NT2/D1 (cell line): ENCODE data around the gene HPD.
"Not testable (repeated sequence)": the region's sequence is repeated elsewhere in the genome, so short reads cannot be mapped to it uniquely, and the experiment has no call there.

Experiments
- DNase-seq: peaks from one replicate; pipeline ENCODE4 v3.0.0-alpha.2; 2011; ENCODE audit warnings: low read depth, low spot score
- H3K27me3 ChIP-seq: 2 replicates; pipeline ENCODE4 v1.6.0; 2011; ENCODE audit warnings: mild to moderate bottlenecking; ENCODE audit not compliant: insufficient read length, insufficient read depth
- H3K36me3 ChIP-seq: 2 replicates; pipeline ENCODE4 v1.6.1; 2011; ENCODE audit warnings: mild to moderate bottlenecking, low read length, mixed read lengths; ENCODE audit not compliant: insufficient read depth, insufficient read length
- H3K4me1 ChIP-seq: 2 replicates; pipeline ENCODE4 v1.5.1; 2011; ENCODE audit not compliant: insufficient read depth, insufficient read length
- H3K4me3 ChIP-seq: 2 replicates; pipeline ENCODE4 v1.5.1; 2011; ENCODE audit warnings: low read depth; ENCODE audit not compliant: insufficient read length
- H3K9ac ChIP-seq: 2 replicates; pipeline ENCODE4 v1.6.0; 2011; ENCODE audit warnings: low read depth; ENCODE audit not compliant: insufficient read length
- H3K9me3 ChIP-seq: 2 replicates; pipeline ENCODE4 v1.5.1; 2011; ENCODE audit warnings: mild to moderate bottlenecking, low read length; ENCODE audit not compliant: insufficient read depth
- SUZ12 ChIP-seq: IDR thresholded peaks from 2 replicates; pipeline ENCODE4 v1.6.1; 2011; ENCODE audit not compliant: insufficient read length, insufficient read depth; ENCODE audit errors: extremely low read depth
- YY1 ChIP-seq: IDR thresholded peaks from 2 replicates; pipeline ENCODE4 v1.6.1; 2011; ENCODE audit not compliant: insufficient read length, insufficient read depth
- ZNF274 ChIP-seq: IDR thresholded peaks from 2 replicates; pipeline ENCODE4 v1.6.1; 2011; ENCODE audit warnings: mild to moderate bottlenecking, low read depth, low read length

HPD gene

DNA sequence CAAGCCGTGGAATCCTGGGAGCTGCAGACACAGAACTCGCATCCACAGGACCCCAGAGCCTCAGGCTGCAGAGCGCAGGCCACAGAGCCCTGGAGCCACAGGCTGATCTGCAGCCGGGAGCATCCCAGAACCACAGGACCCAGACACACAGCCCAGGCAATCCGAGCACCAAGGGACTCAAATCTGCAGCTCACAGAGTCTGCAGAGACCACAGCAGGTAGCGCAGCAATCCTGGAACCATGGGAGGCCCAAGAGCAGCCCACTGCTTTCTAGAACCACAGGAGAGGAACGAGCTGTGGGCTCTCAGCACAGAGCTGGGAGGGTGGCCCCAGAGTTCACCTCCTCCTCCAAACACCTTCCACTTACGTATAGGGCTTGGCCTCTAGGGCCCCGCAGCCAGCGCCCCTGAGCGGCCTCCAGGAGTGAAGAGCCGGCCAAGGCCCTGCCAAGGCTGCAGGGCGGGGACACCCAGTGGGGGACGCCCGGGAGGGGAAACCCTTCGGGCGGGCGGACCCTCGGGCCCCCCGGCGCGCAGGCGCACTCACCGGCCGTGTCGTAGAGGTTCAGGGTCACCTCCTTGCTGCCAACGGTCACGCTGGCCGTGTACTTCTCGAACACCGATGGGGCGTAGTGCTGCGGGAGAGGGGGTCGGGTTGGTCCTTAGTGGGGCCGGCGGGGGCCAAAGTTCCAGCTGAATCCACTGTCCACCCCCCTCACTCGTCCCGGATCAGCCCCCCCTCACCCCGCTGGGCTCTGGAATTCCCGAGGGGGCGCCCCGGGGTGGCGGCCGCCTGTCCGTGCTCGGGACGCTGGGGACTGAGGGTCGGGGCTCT is 65.8 kb downstream of the HPD start:
- H3K4me1 ChIP-seq, result peaks cover 42% of the 10 kb centered on the region
- no peaks in the 10 kb centered on the region for H3K27me3 ChIP-seq
- DNase-seq, result no peak
- TF ChIP-seq SUZ12, result no peak
- no peak for TF ChIP-seq YY1
- no peak for TF ChIP-seq ZNF274
- H3K9me3 ChIP-seq, result no peaks in the 10 kb centered on the region
- peak overlapping the region; percentile 93 for H3K9ac ChIP-seq
- peak overlapping the region; percentile 75 for H3K4me3 ChIP-seq
- peaks cover 41% of the 10 kb centered on the region for H3K36me3 ChIP-seq

DNA sequence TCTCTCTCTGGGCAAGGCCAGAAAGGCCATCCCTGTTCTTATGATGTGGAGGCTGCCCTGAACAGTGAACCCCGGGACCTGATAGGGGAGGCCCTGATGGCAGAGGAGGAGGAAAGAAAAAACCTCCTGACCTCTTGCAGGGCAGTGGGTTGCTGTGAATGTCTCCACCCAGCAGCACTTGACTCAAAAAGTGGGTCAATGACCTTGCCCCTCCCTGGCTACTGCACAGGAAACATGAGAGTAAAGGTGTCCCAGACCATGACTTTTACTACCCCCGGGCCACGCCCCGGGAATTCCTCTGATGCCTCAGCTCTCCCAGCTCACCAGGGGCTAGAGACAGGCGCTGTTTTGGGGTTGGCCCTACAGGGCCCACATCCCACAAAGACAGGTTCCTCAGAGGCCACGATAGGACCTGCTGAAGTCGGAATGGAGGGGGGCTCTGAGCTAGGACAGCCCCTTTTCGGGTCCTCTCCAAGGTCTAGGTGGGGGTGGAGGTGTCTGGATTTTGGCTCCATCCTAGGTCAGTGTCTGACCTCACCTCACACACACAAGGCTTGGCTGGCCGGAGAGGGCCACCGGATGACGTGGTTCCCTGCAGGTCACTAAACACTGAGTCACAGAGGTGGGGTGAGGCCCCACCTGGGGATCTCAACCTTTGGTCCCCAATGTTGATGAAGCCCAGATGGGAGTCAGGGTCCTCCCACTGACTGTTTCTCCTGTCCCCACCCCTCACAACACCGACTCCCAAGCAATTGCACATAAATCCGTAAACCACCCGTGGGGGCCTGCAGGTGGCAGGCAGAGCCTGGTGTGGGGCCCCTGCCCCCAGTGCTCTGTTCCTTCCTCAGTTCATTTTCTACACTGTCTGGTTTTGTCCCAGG is 66.7 kb downstream of the HPD start:
- H3K4me3 ChIP-seq, result peak overlapping the region; percentile 13
- no peak for DNase-seq
- no peaks in the 10 kb centered on the region for H3K27me3 ChIP-seq
- H3K9me3 ChIP-seq, result no peaks in the 10 kb centered on the region
- H3K4me1 ChIP-seq, result peaks cover 36% of the 10 kb centered on the region
- TF ChIP-seq SUZ12, result no peak
- peak overlapping the region; percentile 93 for H3K9ac ChIP-seq
- peaks cover 35% of the 10 kb centered on the region for H3K36me3 ChIP-seq

DNA sequence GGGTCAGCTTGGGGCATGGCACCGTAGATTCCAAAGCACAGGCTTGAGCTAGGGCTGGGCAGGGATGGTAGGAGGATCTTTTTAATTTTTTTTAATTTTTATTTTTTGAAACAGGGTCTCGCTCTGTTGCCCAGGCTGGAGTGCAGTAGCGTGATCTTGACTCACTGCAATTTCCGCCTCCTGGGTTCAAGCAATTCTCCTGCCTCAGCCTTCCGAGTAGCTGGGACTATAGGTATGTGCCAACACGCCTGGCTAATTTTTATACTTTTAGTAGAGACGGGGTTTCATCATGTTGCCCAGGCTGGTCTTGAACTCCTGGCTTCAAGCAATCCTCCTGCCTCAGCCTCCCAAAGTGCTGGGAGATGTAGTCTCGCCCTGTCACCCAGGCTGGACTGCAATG is 67.9 kb downstream of the HPD start:
- DNase-seq, H3K27me3 ChIP-seq, H3K4me3 ChIP-seq, H3K9ac ChIP-seq, H3K9me3 ChIP-seq: not testable (repeated sequence)
- Histone ChIP-seq H3K4me1 (peaks cover 36% of the 10 kb centered on the region), H3K36me3 (peaks cover 26% of the 10 kb centered on the region)

DNA sequence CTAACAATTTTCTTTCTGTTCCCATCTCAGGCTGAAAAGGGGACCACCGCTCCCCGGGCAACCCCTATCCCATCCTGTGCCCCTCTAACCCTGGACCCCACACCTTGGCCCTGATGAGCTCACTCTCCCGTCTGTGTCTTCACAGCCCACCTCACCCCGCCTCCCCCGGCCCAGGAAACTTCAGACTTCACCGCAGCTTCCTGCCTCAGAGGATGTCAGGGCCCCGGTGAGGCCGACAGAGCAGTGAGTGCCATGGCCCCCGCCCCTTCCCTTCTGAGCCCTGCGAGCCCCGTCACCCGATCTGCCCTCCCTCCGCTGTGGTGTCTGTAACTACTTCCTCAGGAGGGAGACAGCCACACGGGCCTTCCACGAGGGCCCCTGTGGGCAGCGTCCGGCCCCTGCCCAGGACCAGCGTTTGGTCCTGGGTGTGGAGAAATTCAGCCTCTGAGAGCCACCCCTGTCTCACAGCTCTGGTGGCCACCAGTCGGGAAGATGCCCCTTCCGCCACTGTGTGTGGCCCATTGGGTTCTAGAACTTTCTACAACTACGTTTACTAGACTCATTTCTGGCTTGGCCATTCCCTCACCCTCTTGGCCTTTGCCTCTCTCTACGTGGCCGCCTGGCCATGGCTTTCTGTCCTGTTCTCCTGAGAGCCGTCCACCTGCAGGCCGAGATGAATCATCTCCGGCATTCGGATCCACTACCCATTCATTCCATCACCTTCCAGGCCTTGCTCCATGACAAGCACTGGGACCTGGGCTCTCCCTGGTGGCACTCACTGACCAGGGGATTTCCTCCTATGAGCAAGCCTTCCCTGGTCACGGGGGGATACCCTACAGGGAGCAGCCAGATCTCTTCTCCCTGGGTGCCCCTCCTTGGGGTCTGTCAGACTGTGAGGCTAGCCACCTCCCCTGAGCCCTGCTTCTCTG is 68.6 kb downstream of the HPD start:
- H3K9ac ChIP-seq, result peak overlapping the region; percentile 47
- no peak overlapping the region for H3K4me3 ChIP-seq
- no peak for DNase-seq
- peaks cover 19% of the 10 kb centered on the region for H3K36me3 ChIP-seq
- TF ChIP-seq SUZ12 (no peak), YY1 (no peak), ZNF274 (no peak)
- H3K4me1 ChIP-seq, result peaks cover 36% of the 10 kb centered on the region
- H3K9me3 ChIP-seq, result no peaks in the 10 kb centered on the region
- H3K27me3 ChIP-seq, result no peaks in the 10 kb centered on the region
